ENCODE results near the gene MAP3K2.

Gene MAP3K2

GRCh38 chr2:127423880-127424279 is 36.1 kb upstream of the MAP3K2 start:
- no peak overlapping the region for H3K27ac Mint-ChIP-seq
- DNase-seq (ENCODE audit: low spot score in 2 of 2) (no peak), ATAC-seq (no peak)
- peaks cover 14% of the 10 kb centered on the region for H3K4me1 Mint-ChIP-seq
- H3K36me3 Mint-ChIP-seq = no peaks in the 10 kb centered on the region
- H3K9me3 Mint-ChIP-seq = no peaks in the 10 kb centered on the region
- peak overlapping the region; percentile 13 for H3K4me3 Mint-ChIP-seq

DNA sequence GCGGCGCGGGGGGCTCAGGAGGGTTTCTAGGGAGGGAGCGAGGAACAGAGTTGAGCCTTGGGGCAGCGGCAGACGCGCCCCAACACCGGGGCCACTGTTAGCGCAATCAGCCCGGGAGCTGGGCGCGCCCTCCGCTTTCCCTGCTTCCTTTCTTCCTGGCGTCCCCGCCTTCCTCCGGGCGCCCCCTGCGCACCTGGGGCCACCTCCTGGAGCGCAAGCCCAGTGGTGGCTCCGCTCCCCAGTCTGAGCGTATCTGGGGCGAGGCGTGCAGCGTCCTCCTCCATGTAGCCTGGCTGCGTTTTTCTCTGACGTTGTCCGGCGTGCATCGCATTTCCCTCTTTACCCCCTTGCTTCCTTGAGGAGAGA is 35.7 kb upstream of the MAP3K2 start:
- Mint-ChIP-seq H3K4me3 (peak overlapping the region; percentile 13), H3K36me3 (no peaks in the 10 kb centered on the region), H3K27ac (no peak overlapping the region), H3K4me1 (peaks cover 14% of the 10 kb centered on the region), H3K9me3 (no peaks in the 10 kb centered on the region)
- ATAC-seq (peak; percentile 14), DNase-seq (ENCODE audit: low spot score in 2 of 2) (no peak)

GRCh38 chr2:127422559-127423477 is 35.0 kb upstream of the MAP3K2 start:
- Mint-ChIP-seq H3K36me3 (no peaks in the 10 kb centered on the region), H3K9me3 (no peaks in the 10 kb centered on the region), H3K4me3 (peak overlapping the region; percentile 13), H3K27ac (no peak overlapping the region), H3K4me1 (peaks cover 14% of the 10 kb centered on the region)
- DNase-seq (ENCODE audit: low spot score in 2 of 2) = no peak
- ATAC-seq = peak; percentile 52

- Mint-ChIP-seq H3K4me3 (peak overlapping the region; percentile 13), H3K36me3 (no peaks in the 10 kb centered on the region), H3K9me3 (no peaks in the 10 kb centered on the region), H3K4me1 (peaks cover 20% of the 10 kb centered on the region), H3K27ac (no peak overlapping the region)
- no peak for ATAC-seq
- no peak for DNase-seq (ENCODE audit: low spot score in 2 of 2)
Observed at GRCh38 chr2:127421871-127422558, 34.2 kb upstream of the MAP3K2 start.

- no peak for ATAC-seq
Observed at GRCh38 chr2:127421116-127421800, 33.5 kb upstream of the MAP3K2 start.

DNA sequence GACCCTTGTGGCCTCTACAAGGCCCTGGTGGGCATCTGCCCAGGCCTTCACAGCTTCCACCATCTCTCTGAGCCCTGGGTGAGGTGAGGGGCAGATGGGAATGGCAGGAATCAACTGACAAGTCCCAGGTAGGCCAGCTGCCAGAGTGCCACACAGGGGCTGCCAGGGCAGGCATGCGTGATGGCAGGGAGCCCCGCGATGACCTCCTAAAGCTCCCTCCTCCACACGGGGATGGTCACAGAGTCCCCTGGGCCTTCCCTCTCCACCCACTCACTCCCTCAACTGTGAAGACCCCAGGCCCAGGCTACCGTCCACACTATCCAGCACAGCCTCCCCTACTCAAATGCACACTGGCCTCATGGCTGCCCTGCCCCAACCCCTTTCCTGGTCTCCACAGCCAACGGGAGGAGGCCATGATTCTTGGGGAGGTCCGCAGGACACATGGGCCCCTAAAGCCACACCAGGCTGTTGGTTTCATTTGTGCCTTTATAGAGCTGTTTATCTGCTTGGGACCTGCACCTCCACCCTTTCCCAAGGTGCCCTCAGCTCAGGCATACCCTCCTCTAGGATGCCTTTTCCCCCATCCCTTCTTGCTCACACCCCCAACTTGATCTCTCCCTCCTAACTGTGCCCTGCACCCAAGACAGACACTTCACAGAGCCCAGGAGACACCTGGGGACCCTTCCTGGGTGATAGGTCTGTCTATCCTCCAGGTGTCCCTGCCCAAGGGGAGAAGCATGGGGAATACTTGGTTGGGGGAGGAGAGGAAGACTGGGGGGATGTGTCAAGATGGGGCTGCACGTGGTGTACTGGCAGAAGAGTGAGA is 32.5 kb upstream of the MAP3K2 start:
- no peak for ATAC-seq
- H3K9me3 Mint-ChIP-seq = no peaks in the 10 kb centered on the region
- peak overlapping the region; percentile 48 for H3K27ac Mint-ChIP-seq
- H3K4me1 Mint-ChIP-seq = peaks cover 33% of the 10 kb centered on the region
- H3K36me3 Mint-ChIP-seq = no peaks in the 10 kb centered on the region
- DNase-seq (ENCODE audit: low spot score in 2 of 2) = no peak
- H3K4me3 Mint-ChIP-seq = no peak overlapping the region

More at GRCh38 chr2:127421116-127421800, 33.5 kb upstream of the MAP3K2 start:
- Mint-ChIP-seq H3K9me3 (no peaks in the 10 kb centered on the region), H3K27ac (no peak overlapping the region), H3K4me1 (peaks cover 27% of the 10 kb centered on the region), H3K36me3 (no peaks in the 10 kb centered on the region), H3K4me3 (no peak overlapping the region)
- no peak for DNase-seq (ENCODE audit: low spot score in 2 of 2)

DNA sequence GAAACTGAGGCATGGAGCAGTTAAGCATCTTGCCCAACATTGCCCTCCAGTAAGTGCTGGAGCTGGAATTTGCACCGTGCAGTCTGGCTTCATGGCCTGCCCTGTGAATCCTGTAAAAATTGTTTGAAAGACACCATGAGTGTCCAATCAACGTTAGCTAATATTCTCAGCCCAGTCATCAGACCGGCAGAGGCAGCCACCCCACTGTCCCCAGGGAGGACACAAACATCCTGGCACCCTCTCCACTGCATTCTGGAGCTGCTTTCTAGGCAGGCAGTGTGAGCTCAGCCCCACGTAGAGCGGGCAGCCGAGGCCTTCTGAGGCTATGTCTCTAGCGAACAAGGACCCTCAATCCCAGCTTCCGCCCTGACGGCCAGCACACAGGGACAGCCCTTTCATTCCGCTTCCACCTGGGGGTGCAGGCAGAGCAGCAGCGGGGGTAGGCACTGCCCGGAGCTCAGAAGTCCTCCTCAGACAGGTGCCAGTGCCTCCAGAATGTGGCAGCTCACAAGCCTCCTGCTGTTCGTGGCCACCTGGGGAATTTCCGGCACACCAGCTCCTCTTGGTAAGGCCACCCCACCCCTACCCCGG is 31.8 kb upstream of the MAP3K2 start:
- no peak overlapping the region for H3K27ac Mint-ChIP-seq
- H3K4me1 Mint-ChIP-seq = peaks cover 33% of the 10 kb centered on the region
- H3K4me3 Mint-ChIP-seq = no peak overlapping the region

DNA sequence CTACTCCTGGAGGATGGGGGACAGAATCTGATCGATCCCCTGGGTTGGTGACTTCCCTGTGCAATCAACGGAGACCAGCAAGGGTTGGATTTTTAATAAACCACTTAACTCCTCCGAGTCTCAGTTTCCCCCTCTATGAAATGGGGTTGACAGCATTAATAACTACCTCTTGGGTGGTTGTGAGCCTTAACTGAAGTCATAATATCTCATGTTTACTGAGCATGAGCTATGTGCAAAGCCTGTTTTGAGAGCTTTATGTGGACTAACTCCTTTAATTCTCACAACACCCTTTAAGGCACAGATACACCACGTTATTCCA is 31.3 kb upstream of the MAP3K2 start:
- Mint-ChIP-seq H3K9me3 (no peaks in the 10 kb centered on the region), H3K36me3 (no peaks in the 10 kb centered on the region), H3K4me1 (peaks cover 33% of the 10 kb centered on the region), H3K27ac (no peak overlapping the region), H3K4me3 (no peak overlapping the region)
- DNase-seq (ENCODE audit: low spot score in 2 of 2) (no peak), ATAC-seq (no peak)

More for the DNA sequence above, 31.8 kb upstream of the MAP3K2 start:
- ATAC-seq (no peak), DNase-seq (ENCODE audit: low spot score in 2 of 2) (no peak)
- Mint-ChIP-seq H3K9me3 (no peaks in the 10 kb centered on the region), H3K36me3 (no peaks in the 10 kb centered on the region)

GRCh38 chr2:127418300-127419111 is 30.7 kb upstream of the MAP3K2 start, which contains the start of gene PROC:
TSS of gene PROC (plus strand) at chr2:127418427. CDS start at chr2:127419943, 1,516 bp downstream.
- H3K36me3 Mint-ChIP-seq = no peaks in the 10 kb centered on the region
- H3K27ac Mint-ChIP-seq = no peak within 1 kb of the TSS
- no peaks in the 10 kb centered on the region for H3K9me3 Mint-ChIP-seq
- ATAC-seq = no peak
- H3K4me1 Mint-ChIP-seq = peaks cover 34% of the 10 kb centered on the region
- DNase-seq (ENCODE audit: low spot score in 2 of 2) = no peak
- peak within 1 kb of the TSS; percentile 82 for H3K4me3 Mint-ChIP-seq

DNA sequence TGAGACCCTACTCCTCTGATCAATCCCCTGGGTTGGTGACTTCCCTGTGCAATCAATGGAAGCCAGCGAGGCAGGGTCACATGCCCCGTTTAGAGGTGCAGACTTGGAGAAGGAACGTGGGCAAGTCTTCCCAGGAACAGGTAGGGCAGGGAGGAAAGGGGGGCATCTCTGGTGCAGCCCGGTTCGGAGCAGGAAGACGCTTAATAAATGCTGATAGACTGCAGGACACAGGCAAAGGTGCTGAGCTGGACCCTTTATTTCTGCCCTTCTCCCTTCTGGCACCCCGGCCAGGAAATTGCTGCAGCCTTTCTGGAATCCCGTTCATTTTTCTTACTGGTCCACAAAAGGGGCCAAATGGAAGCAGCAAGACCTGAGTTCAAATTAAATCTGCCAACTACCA is 29.6 kb upstream of the MAP3K2 start:
- no peak for DNase-seq (ENCODE audit: low spot score in 2 of 2)

DNA sequence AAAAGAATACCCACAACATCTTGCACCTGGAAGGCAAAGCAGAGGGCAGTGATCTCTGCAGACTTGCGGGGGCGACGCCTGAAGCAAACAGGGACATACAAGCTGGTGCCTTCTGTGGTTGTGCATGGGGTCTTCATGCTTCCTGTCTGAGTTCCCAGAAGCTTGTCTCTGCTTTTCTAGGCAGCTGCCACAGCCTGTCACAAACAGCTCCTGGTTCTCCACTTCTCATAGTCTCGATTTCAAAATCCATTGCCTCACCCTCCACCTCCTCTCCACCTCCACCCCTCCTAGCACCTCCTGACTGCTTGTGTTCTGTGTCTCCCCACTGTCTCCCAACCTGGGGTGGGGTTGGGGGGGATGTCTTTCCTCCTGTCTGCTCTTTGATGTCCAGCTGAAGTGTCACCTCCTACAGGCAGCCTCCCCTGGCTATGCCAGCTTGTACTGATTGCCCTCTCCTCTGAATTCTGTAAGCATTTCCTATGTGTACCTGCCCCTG is 28.8 kb upstream of the MAP3K2 start:
- Mint-ChIP-seq H3K27ac (peak overlapping the region; percentile 68), H3K9me3 (peaks cover 2% of the 10 kb centered on the region), H3K4me1 (peaks cover 35% of the 10 kb centered on the region), H3K4me3 (peak overlapping the region; percentile 82), H3K36me3 (no peaks in the 10 kb centered on the region)
- no peak for DNase-seq (ENCODE audit: low spot score in 2 of 2)
- ATAC-seq = no peak

More for the DNA sequence above, 29.6 kb upstream of the MAP3K2 start:
- H3K36me3 Mint-ChIP-seq = no peaks in the 10 kb centered on the region
- no peak for ATAC-seq
- peaks cover 2% of the 10 kb centered on the region for H3K9me3 Mint-ChIP-seq
- H3K4me1 Mint-ChIP-seq = peaks cover 33% of the 10 kb centered on the region
- peak overlapping the region; percentile 68 for H3K27ac Mint-ChIP-seq
- peak overlapping the region; percentile 82 for H3K4me3 Mint-ChIP-seq

- H3K4me3 Mint-ChIP-seq = peak overlapping the region; percentile 82
- DNase-seq (ENCODE audit: low spot score in 2 of 2) (peak; percentile 68 to 86), ATAC-seq (peak; percentile 96)
- H3K27ac Mint-ChIP-seq = peak overlapping the region; percentile 68
- H3K4me1 Mint-ChIP-seq = peaks cover 42% of the 10 kb centered on the region
- H3K9me3 Mint-ChIP-seq = peaks cover 2% of the 10 kb centered on the region
- no peaks in the 10 kb centered on the region for H3K36me3 Mint-ChIP-seq
Observed at GRCh38 chr2:127415593-127416505, 28.1 kb upstream of the MAP3K2 start.

Data from stimulated activated effector memory CD8-positive, alpha-beta T cell treated with anti-CD3 and anti-CD28 coated beads, Interleukin-12 subunit alpha, Interleukin-12 subunit beta, amount 100 ng/mL, for 72 hours (primary cell).